ENCODE measurements around the gene NPDC1.
"Not testable (repeated sequence)": the region's sequence is repeated elsewhere in the genome, so short reads cannot be mapped to it uniquely, and the experiment has no call there.

NPDC1 gene

GRCh38 chr9:137009217-137009616, 36.8 kb downstream of the NPDC1 start:
- DNase-seq, result no peak

- DNase-seq, result no peak
These were observed 37.7 kb downstream of the NPDC1 start for GRCh38 chr9:137008312-137008711.

DNA sequence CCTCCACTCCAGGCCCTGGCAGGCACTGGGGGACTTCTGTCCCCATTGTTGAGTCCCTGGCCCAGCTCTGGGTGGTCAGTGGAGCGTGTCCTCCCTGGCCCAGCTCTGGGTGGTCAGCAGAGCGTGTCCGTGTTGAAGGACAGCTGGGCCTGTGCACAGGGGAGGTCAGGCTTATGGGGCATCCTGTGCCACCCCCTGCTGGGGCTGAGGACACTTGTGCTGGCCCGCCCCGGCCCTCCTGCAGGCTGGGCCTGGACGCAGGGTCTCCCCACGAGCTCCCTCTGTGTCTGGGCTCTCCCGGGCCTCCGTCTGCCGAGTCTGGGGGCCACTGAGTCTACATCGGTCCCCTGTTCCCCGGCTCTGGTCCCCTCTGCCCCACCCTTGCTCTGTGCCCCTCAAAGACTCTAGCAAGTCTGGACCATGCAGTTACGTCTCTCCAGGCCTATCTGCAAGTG, 38.1 kb downstream of the NPDC1 start:
- DNase-seq, result no peak

DNA sequence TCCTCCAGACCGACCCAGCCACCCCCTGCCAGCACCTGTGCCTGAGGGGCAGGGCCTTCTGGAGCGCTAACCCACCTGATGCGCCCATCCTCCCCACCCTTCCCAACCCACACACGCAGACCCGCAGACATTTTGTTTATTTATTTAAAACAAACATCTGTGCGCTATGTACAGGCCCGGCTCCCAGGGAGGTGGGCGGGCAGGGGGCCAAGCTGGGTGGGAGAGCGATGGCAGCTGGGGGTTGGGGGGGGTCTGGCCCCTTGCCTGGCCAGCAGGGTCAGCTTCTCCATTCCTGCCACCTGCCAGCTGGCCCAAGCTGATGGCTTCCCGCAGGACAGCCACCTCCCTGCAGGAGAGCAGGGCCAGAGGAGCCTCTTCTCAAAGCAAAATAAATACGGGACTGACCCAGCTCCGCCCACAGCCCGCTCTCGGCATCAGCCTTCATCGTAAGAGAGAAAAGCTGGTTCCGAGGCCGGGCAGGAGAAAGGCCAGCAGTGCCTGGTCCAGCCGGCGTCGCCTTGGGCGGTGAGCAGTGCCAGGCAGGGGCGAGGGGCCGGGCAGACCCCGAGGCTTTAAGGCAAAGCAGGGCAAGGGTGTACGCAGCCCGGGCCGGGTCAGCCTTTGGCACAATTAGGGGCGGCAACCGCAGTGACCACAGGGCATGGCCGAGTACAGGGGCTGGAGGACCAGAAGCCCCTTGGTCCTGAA, 38.7 kb downstream of the NPDC1 start:
- DNase-seq, result no peak

- no peak for DNase-seq
These were observed 39.6 kb downstream of the NPDC1 start for GRCh38 chr9:137006116-137007003.

GRCh38 chr9:137004285-137004684, 41.7 kb downstream of the NPDC1 start:
- not testable (repeated sequence) for DNase-seq

DNA sequence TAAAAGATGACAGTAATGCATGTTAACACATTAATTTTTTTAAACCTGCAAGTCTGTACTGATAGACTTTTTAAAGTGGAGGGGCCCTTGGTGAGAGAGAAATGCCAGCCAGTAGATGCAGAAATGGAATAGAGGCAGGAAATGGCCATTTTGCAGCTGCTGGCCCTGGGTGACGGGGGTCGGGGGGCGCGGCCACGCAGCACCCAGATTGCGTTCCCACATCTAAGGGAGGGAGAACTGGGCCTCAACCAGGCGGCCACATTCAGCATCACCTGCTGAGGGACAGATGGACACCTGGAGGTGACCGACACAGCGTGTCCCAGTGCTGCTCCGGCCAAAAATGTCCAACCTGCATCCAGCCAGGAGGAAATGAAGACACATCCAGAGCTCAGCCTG, 43.3 kb downstream of the NPDC1 start:
- no peak for DNase-seq

DNA sequence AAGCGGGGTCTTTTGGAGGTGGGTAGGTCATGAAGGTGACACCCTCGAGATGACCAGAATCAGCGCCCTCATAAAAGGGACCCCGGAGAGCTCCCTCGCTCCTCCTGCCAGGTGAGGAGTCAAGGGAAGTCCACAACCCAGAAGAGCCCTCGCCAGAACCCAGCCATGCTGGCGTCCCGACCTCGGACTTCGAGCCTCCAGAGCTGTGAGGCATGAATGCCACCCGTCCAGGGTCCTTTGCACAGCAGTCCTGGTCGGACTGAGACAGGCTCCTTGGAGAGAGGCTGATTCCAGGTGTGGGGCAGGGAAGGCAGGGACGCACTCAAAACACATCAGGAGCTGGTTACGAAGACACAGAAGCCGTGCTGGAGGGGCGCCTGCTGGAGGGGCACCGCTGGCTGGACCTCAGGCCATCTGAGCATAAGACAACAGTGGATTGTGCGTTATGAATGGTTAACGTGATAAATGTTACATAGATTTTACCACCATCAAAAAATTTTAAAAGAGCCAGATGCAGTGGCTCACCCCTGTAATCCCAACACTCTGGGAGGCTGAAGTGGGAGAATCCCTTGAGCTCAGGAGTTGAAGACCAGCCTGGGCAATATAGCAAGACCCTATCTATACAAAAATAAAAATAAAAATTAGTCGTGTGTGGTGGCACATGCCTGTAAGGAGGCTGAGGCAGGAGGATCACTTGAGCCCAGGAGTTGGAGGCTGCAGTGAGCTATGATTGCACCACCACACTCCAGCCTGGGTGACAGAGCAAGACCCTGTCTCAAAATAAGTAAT, 43.9 kb downstream of the NPDC1 start:
- DNase-seq, result no peak

DNA sequence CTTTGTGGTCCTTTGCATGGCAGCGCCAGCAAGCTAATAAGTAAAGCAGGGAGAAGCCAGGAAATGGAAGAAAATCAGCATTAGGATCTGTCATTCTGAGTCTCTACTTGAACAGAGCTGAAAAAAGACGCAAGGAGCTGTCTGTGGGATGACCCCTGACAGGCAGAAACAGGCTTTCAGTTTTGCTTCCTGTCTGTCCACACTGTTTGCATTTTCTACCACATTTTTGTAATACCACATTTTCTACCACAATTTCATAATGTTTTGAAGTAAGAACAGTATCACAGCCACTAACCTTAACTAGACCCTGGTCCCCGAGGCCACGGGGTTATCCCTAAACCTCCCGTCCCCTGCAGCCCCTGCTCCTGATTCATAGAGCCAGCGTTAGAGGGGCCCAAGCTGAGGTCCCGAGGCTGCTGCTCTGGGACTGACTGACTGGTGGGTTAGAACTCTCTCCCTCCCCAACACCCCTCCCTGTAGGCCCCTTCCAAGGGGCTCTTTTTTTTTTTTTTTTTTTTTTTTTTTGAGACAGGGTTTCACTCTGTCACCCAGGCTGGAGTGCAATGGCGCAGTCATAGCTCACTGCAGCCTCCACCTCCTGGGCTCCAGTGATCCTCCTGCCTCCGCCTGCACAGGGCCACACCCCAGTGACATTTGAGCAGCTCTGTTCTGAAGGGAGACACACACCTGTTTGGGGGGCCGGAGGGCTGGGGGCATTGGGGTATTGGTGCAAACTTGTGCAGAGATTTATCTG, 45.6 kb downstream of the NPDC1 start:
- no peak for DNase-seq

- DNase-seq, result no peak
These were observed 48.1 kb downstream of the NPDC1 start for GRCh38 chr9:136997830-136998234.

DNA sequence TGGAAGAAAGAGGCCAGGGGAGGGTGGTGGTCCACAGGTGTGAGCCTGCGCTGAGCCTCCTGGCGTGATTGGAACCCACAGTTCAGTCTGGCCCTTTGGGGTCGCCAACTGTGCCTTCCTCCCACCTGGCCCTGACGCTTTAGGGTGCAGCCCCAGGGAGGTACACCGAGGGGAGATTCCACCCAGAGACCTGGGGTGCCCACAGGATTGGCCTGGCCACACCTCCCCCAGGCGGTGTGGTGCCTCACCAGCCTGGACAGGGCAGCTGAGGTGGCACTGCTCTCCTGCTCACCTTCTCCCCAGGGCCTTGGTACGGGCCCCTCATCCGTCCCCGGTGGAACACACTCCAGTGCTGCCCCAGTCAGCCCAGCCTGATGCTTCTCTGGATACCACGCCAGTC, 48.6 kb downstream of the NPDC1 start:
- no peak for DNase-seq

GRCh38 chr9:136996361-136997292, 49.4 kb downstream of the NPDC1 start, which contains the start of gene CLIC3:
CLIC3 (minus strand) TSS chr9:136996568; CDS start chr9:136996543, 25 bp downstream.
- DNase-seq, result no peak

GRCh38 chr9:136995772-136996311, 50.1 kb downstream of the NPDC1 start:
- no peak for DNase-seq

DNA sequence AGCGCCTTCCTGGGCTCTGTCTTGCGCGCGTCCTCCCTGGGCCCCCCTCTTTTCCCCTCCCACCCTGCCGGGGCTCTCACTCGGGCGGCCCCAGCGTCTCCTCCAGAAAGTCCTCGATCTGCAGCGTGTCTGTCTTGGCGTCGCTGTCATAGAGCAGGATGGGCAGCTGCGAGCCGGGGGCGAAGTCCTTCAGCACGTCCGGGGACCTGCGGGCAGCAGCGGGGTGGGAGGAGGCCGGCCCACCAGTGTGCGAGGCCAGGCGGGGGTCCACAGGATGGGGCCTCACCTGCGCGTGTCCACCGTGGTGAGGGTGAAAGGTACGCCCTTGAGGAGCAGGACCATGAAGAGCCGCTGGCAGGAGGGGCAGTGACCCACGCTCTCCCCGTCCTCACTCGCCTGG, 50.6 kb downstream of the NPDC1 start:
- no peak for DNase-seq

DNA sequence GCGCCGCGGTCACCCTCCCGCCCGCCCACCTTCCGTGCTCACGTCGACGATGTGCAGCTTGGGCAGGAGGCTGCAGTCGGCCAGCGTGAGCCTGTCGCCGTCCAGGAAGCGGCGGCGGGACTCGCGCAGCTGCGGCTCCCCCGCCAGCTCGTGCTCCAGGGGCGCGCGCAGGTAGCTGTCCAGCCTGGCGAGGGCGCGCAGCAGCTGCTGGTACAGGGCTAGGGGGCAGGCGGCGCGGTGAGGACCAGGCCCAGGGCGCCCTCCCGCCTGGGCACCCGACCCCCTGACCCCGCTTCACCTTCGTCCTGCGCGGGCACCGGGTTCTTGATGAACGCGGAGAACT, 51.1 kb downstream of the NPDC1 start:
- DNase-seq, result no peak

- DNase-seq, result no peak
These were observed 51.6 kb downstream of the NPDC1 start for GRCh38 chr9:136994180-136994887.

DNA sequence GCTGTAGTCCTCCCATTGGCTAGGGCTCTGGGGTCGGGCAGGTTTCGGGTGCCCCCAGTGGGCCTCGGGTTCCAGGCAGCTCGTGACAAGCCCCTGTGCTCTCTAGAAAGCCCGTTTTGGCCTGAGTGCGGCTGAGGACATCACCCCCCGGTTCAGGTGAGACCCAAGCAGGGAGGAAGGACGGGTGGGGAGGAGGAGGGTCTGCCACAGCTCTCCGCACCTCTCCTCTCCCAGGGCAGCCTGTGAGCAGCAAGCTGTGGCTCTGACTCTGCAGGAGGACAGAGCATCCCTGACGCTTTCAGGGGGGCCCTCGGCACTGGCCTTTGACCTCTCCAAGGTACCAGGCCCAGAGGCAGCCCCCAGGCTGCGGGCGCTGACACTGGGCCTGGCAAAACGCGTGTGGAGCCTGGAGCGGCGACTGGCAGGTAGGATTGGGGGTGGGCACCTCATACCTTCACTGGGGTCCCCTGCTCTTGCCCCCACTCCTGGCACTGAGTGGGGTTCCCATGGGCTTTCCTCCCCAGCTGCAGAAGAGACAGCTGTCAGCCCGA, 53.1 kb downstream of the NPDC1 start:
- no peak for DNase-seq

GRCh38 chr9:136991993-136992818, 53.8 kb downstream of the NPDC1 start, which contains the start of gene PAXX:
PAXX (plus strand) TSS chr9:136992422; CDS start chr9:136992444, 22 bp downstream.
- DNase-seq, result peak; percentile 78
